Body of pancreas (tissue), 4 donors: Measurements from ENCODE around the gene CYP2C9.

ENCODE experiments used
- POLR2A ChIP-seq, 3 donors: fragments of 450-650 bp; IDR thresholded peaks; one replicate each; pipeline ENCODE4 v1.6.1; 2016; ENCODE audit warnings: antibody characterized with exemption in 3 of 3, mild to moderate bottlenecking in 2 of 3
- TF ChIP-seq, protein P1 (sequence below), 7 experiments: fragments of 450-650 bp in 4 of 7; fragments of 200-600 bp in 3 of 7; sonication (generic) in 3 of 7; IDR thresholded peaks; one replicate each; pipeline ENCODE4 v1.5.1; 2016 to 2019; ENCODE audit warnings: antibody characterized with exemption in 7 of 7

DNA sequence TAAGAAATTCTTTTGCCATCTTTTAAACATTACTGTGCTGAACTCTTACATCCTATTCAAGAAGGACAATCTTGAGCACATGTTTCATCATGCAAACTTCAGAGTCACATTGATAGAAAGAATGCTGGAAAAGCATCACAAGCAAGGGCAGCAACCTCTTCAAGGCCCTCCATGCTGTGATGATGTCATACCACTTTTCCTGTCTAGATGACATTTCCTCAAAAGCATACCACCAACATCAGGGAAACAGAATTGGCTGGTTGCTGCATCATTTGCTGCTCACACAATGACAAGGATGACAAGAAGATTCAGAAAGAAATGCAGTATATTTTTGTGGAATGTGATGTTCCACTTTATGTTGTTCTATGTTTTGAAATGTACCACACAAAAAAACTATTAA lies 93.2 kb downstream of the CYP2C9 start:
- TF ChIP-seq, protein P1, sequence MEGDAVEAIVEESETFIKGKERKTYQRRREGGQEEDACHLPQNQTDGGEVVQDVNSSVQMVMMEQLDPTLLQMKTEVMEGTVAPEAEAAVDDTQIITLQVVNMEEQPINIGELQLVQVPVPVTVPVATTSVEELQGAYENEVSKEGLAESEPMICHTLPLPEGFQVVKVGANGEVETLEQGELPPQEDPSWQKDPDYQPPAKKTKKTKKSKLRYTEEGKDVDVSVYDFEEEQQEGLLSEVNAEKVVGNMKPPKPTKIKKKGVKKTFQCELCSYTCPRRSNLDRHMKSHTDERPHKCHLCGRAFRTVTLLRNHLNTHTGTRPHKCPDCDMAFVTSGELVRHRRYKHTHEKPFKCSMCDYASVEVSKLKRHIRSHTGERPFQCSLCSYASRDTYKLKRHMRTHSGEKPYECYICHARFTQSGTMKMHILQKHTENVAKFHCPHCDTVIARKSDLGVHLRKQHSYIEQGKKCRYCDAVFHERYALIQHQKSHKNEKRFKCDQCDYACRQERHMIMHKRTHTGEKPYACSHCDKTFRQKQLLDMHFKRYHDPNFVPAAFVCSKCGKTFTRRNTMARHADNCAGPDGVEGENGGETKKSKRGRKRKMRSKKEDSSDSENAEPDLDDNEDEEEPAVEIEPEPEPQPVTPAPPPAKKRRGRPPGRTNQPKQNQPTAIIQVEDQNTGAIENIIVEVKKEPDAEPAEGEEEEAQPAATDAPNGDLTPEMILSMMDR (IDR thresholded peaks at IDR 0.05) = no peak
- no peak for TF ChIP-seq POLR2A (IDR thresholded peaks at IDR 0.05)
